Neural cell (in vitro differentiated cells): ENCODE data around the gene ZNF786. TPM values are rescaled to one million over a fixed set of nuclear protein-coding genes. Genes with fewer than 3 reads are reported as not detected.

ENCODE experiments used
- H2AFZ ChIP-seq: fragments of 200-600, 300-800 bp; sonication (generic), shearing (Covaris generic); 2 replicates; pipeline ENCODE4 v1.6.0; 2014; ENCODE audit warnings: low read depth, mild to moderate bottlenecking, antibody characterized with exemption, low read length, moderate library complexity
- H3F3A ChIP-seq: fragments of 200-600 bp; shearing (Covaris generic); 2 replicates; pipeline ENCODE4 v1.6.1; 2016; ENCODE audit warnings: mild to moderate bottlenecking, moderate library complexity, mixed read lengths, antibody characterized with exemption, low read length; ENCODE audit not compliant: insufficient read depth, poor library complexity, severe bottlenecking
- H3K27ac ChIP-seq: fragments of 200-600, 300-800 bp; sonication (generic), shearing (Covaris generic); 2 replicates; pipeline ENCODE4 v1.5.1; 2014; ENCODE audit warnings: mild to moderate bottlenecking, low read length, moderate library complexity
- H3K27me3 ChIP-seq: fragments of 300-800, 200-600 bp; sonication (generic), shearing (Covaris generic); 2 replicates; pipeline ENCODE4 v1.6.0; 2014; ENCODE audit warnings: mild to moderate bottlenecking, low read depth, low read length, moderate library complexity; ENCODE audit not compliant: insufficient read depth
- H3K36me3 ChIP-seq: fragments of 300-800, 200-600 bp; sonication (generic), shearing (Covaris generic); 2 replicates; pipeline ENCODE4 v1.5.1; 2014; ENCODE audit warnings: mild to moderate bottlenecking, antibody characterized with exemption, low read length, moderate library complexity; ENCODE audit not compliant: insufficient read depth
- H3K4me2 ChIP-seq: fragments of 300-800, 200-600 bp; sonication (generic), shearing (Covaris generic); 2 replicates; pipeline ENCODE4 v1.6.0; 2014; ENCODE audit warnings: mild to moderate bottlenecking, low read length
- H3K4me3 ChIP-seq: fragments of 300-800, 200-600 bp; sonication (generic), shearing (Covaris generic); 2 replicates; pipeline ENCODE4 v1.5.1; 2014; ENCODE audit warnings: mild to moderate bottlenecking, low read length, moderate library complexity
- H3K79me2 ChIP-seq: fragments of 200-600 bp; shearing (Covaris generic); replicated peaks from 2 replicates; pipeline ENCODE4 v1.6.0; 2014; ENCODE audit warnings: mild to moderate bottlenecking, low read length, moderate library complexity; ENCODE audit not compliant: insufficient read depth
- H3K9ac ChIP-seq: fragments of 300-800, 200-600 bp; sonication (generic), shearing (Covaris generic); 2 replicates; pipeline ENCODE4 v1.6.1; 2016; ENCODE audit warnings: mild to moderate bottlenecking, low read length, mixed read lengths
- H3K9me2 ChIP-seq: fragments of 200-600 bp; shearing (Covaris generic); 2 replicates; pipeline ENCODE4 v1.6.1; 2016; ENCODE audit warnings: mild to moderate bottlenecking, low read length, mixed read lengths; ENCODE audit not compliant: insufficient read depth
- H3K9me3 ChIP-seq: fragments of 200-600, 300-800 bp; sonication (generic), shearing (Covaris generic); 2 replicates; pipeline ENCODE4 v1.6.1; 2016; ENCODE audit warnings: mild to moderate bottlenecking, mixed run types, low read length, moderate library complexity, mixed read lengths
- H4K20me1 ChIP-seq: fragments of 200-600 bp; shearing (Covaris generic); 2 replicates; pipeline ENCODE4 v1.6.1; 2016; ENCODE audit warnings: mild to moderate bottlenecking, mixed run types; ENCODE audit not compliant: insufficient read depth
- EP300 ChIP-seq: fragments of 450-650 bp; conservative IDR thresholded peaks from 2 replicates; pipeline ENCODE4 v1.6.1; 2014; ENCODE audit warnings: antibody characterized with exemption, mild to moderate bottlenecking, moderate library complexity; ENCODE audit not compliant: poor library complexity, severe bottlenecking
- EZH2 ChIP-seq: fragments of 200-600, 300-800 bp; shearing (Covaris generic), sonication (generic); IDR thresholded peaks from 2 replicates; pipeline ENCODE4 v1.6.1; 2014; ENCODE audit warnings: antibody characterized with exemption, low read length, borderline replicate concordance, mild to moderate bottlenecking; ENCODE audit not compliant: insufficient read depth, poor library complexity, severe bottlenecking
- MXI1 ChIP-seq: fragments of 450-650 bp; conservative IDR thresholded peaks from 2 replicates; pipeline ENCODE4 v1.6.1; 2014; ENCODE audit warnings: antibody characterized with exemption, mild to moderate bottlenecking; ENCODE audit not compliant: poor library complexity, severe bottlenecking
- POLR2AphosphoS5 ChIP-seq: IDR thresholded peaks from 2 replicates; pipeline ENCODE4 v1.6.1; 2012
- RAD21 ChIP-seq: fragments of 450-650 bp; conservative IDR thresholded peaks from 2 replicates; pipeline ENCODE4 v1.6.1; 2014; ENCODE audit warnings: antibody characterized with exemption, mild to moderate bottlenecking, moderate library complexity
- SMC3 ChIP-seq: fragments of 450-650 bp; conservative IDR thresholded peaks from 2 replicates; pipeline ENCODE4 v1.6.1; 2014; ENCODE audit warnings: antibody characterized with exemption, mild to moderate bottlenecking, moderate library complexity; ENCODE audit not compliant: poor library complexity
- TAF1 ChIP-seq: IDR thresholded peaks from 2 replicates; pipeline ENCODE4 v1.6.1; 2012; ENCODE audit warnings: low read depth
- polyA plus RNA-seq: library from polyadenylated mRNA; depleted of rRNA; stranded (reverse); fragments of >200 nt; gene quantifications from 2 replicates; pipeline ENCODE4 v1.2.3, GENCODE V29; 2014
- TF ChIP-seq, protein P1 (sequence below): IDR thresholded peaks from 2 replicates; pipeline ENCODE4 v1.6.1; 2012; ENCODE audit warnings: borderline replicate concordance
- TF ChIP-seq, protein P2 (sequence below): fragments of 450-650 bp; IDR thresholded peaks from 2 replicates; pipeline ENCODE4 v1.5.1; 2014; ENCODE audit warnings: antibody characterized with exemption, mild to moderate bottlenecking, moderate library complexity; ENCODE audit not compliant: poor library complexity, severe bottlenecking

Gene ZNF786
- polyA plus RNA-seq, 1 donor from 2014 or later, result 7.8 TPM

DNA sequence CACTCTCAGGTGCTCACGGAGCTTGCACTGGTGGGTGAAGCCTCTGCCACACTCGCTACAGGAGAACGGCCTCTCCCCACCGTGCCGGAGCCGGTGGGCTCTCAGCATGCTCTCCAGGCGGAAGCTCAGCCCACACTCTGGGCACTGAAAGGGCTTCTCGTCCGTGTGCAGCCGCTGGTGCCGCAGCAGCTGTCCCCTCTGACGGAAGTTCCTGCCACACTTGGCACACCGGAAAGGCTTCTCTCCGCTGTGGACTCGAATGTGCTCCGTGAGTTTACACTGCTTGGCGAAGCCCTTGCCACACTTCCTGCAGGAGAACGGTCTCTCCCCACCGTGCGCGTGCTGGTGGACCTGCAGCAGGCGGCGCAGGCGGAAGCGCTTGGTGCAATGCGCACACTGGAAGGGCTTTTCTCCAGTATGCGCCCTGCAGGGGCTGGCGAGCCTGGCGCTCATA is 19.3 kb downstream of the ZNF786 start:
- H4K20me1 ChIP-seq, result no peaks in the 10 kb centered on the region
- H3K4me2 ChIP-seq, result no peak overlapping the region
- H3K27ac ChIP-seq, result no peak overlapping the region
- no peaks in the 10 kb centered on the region for H3F3A ChIP-seq
- no peaks in the 10 kb centered on the region for H3K9me2 ChIP-seq
- no peaks in the 10 kb centered on the region for H3K9me3 ChIP-seq
- H3K79me2 ChIP-seq, result no peaks in the 10 kb centered on the region
- H3K27me3 ChIP-seq, result no peaks in the 10 kb centered on the region
- no peak overlapping the region for H3K4me3 ChIP-seq
- no peak overlapping the region for H2AFZ ChIP-seq
- no peaks in the 10 kb centered on the region for H3K36me3 ChIP-seq
- no peak overlapping the region for H3K9ac ChIP-seq
- TF ChIP-seq RAD21, result no peak
- no peak for TF ChIP-seq SMC3
- TF ChIP-seq, protein P1, sequence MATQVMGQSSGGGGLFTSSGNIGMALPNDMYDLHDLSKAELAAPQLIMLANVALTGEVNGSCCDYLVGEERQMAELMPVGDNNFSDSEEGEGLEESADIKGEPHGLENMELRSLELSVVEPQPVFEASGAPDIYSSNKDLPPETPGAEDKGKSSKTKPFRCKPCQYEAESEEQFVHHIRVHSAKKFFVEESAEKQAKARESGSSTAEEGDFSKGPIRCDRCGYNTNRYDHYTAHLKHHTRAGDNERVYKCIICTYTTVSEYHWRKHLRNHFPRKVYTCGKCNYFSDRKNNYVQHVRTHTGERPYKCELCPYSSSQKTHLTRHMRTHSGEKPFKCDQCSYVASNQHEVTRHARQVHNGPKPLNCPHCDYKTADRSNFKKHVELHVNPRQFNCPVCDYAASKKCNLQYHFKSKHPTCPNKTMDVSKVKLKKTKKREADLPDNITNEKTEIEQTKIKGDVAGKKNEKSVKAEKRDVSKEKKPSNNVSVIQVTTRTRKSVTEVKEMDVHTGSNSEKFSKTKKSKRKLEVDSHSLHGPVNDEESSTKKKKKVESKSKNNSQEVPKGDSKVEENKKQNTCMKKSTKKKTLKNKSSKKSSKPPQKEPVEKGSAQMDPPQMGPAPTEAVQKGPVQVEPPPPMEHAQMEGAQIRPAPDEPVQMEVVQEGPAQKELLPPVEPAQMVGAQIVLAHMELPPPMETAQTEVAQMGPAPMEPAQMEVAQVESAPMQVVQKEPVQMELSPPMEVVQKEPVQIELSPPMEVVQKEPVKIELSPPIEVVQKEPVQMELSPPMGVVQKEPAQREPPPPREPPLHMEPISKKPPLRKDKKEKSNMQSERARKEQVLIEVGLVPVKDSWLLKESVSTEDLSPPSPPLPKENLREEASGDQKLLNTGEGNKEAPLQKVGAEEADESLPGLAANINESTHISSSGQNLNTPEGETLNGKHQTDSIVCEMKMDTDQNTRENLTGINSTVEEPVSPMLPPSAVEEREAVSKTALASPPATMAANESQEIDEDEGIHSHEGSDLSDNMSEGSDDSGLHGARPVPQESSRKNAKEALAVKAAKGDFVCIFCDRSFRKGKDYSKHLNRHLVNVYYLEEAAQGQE, result no peak
- TF ChIP-seq EZH2, result no peak
- no peak for TF ChIP-seq MXI1
- no peak for TF ChIP-seq TAF1
- TF ChIP-seq EP300, result no peak
- TF ChIP-seq, protein P2, sequence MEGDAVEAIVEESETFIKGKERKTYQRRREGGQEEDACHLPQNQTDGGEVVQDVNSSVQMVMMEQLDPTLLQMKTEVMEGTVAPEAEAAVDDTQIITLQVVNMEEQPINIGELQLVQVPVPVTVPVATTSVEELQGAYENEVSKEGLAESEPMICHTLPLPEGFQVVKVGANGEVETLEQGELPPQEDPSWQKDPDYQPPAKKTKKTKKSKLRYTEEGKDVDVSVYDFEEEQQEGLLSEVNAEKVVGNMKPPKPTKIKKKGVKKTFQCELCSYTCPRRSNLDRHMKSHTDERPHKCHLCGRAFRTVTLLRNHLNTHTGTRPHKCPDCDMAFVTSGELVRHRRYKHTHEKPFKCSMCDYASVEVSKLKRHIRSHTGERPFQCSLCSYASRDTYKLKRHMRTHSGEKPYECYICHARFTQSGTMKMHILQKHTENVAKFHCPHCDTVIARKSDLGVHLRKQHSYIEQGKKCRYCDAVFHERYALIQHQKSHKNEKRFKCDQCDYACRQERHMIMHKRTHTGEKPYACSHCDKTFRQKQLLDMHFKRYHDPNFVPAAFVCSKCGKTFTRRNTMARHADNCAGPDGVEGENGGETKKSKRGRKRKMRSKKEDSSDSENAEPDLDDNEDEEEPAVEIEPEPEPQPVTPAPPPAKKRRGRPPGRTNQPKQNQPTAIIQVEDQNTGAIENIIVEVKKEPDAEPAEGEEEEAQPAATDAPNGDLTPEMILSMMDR, result no peak
- no peak for TF ChIP-seq POLR2AphosphoS5

DNA sequence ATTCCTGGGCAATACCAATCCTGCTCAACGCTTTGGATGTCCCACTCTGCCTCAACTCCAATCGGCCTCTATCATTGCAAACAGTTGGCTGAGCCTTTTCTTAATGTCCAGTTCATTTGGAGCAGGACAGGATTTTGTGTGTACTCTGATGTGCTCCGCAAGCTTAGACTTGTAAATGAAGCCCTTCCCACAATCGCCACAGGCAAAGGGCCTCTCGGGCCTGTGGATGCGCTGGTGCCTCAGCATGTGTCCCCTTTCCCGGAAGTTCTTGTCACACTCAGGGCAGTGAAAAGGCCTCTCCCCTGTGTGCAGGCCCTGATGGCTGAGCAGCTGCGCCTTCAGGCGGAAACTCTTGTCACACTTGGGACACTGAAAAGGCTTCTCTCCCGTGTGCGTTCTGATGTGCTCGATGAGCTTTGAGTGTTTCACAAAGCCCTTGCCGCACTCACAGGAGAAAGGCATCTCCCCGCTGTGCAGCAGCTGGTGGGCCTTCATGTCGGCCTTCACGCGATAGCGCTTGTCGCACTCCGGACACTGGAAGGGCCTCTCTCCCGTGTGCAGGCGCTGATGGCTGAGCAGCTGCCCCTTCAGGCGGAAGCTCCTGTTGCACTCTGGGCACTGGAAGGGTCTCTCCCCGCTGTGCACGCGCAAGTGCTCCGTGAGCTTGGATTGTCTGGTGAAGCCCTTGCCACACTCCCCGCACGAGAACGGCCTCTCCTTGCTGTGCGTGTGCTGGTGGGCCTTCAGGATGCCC is 20.0 kb downstream of the ZNF786 start:
- H3K4me2 ChIP-seq, result no peak overlapping the region
- H3K79me2 ChIP-seq, result no peaks in the 10 kb centered on the region
- H3K27ac ChIP-seq, result no peak overlapping the region
- no peaks in the 10 kb centered on the region for H4K20me1 ChIP-seq
- no peak for TF ChIP-seq POLR2AphosphoS5
- TF ChIP-seq RAD21, result no peak
- no peak for TF ChIP-seq MXI1
- no peak for TF ChIP-seq SMC3
- TF ChIP-seq, protein P1, result no peak
- TF ChIP-seq EP300, result no peak
- no peak overlapping the region for H2AFZ ChIP-seq
- no peaks in the 10 kb centered on the region for H3K36me3 ChIP-seq
- H3K27me3 ChIP-seq, result no peaks in the 10 kb centered on the region
- H3K4me3 ChIP-seq, result no peak overlapping the region
- H3F3A ChIP-seq, result no peaks in the 10 kb centered on the region
- H3K9ac ChIP-seq, result no peak overlapping the region
- H3K9me3 ChIP-seq, result no peaks in the 10 kb centered on the region
- H3K9me2 ChIP-seq, result no peaks in the 10 kb centered on the region
